Activated CD4-positive, alpha-beta T cell treated with anti-CD3 and anti-CD28 coated beads for 36 hours (primary cell): ENCODE measurements around the gene CCDC28B. TPM values are rescaled to one million over a fixed set of nuclear protein-coding genes. Genes with fewer than 3 reads are reported as not detected.

ENCODE experiments used
- ATAC-seq: fragments of 200-7000 bp; cut with Tn5 transposase; one replicate; pipeline ENCODE4 v1.10.0; 2021; ENCODE audit warnings: mild to moderate bottlenecking, moderate library complexity
- CTCF ChIA-PET: fragments of 350-600 bp; sonication (Branson Sonifier 250); formaldehyde crosslinking; loops from one replicate; lab custom pipeline; 2021; ENCODE audit warnings: antibody characterized with exemption; lab: Charles Lee
- POLR2A ChIA-PET: fragments of 350-600 bp; sonication (Branson Sonifier 250); formaldehyde crosslinking; loops from one replicate; lab custom pipeline; 2021; ENCODE audit warnings: antibody characterized with exemption, inconsistent platforms; lab: Charles Lee
- DNase-seq: peaks from one replicate; pipeline ENCODE4 v3.0.0-alpha.2; 2020
- H3K27ac Mint-ChIP-seq: one replicate; pipeline ENCODE4 v1.8.0; 2021; ENCODE audit warnings: mixed read lengths
- H3K27me3 Mint-ChIP-seq: one replicate; pipeline ENCODE4 v1.8.0; 2021; ENCODE audit warnings: mixed read lengths
- H3K36me3 Mint-ChIP-seq: one replicate; pipeline ENCODE4 v1.8.0; 2021; ENCODE audit warnings: low read depth, mixed read lengths
- H3K4me1 Mint-ChIP-seq: one replicate; pipeline ENCODE4 v1.8.0; 2021; ENCODE audit warnings: mixed read lengths
- H3K4me3 Mint-ChIP-seq: one replicate; pipeline ENCODE4 v1.8.0; 2021; ENCODE audit warnings: mild to moderate bottlenecking, moderate library complexity, mixed read lengths
- H3K9me3 Mint-ChIP-seq: one replicate; pipeline ENCODE4 v1.8.0; 2021; ENCODE audit warnings: low read depth, mixed read lengths
- intact Hi-C, 2 experiments: fragments of 100-400 bp; cut with DNase I in 1 of 2; cut with micrococcal nuclease in 1 of 2; formaldehyde crosslinking; loops; one replicate each; pipeline versions ENCODE4 v1.14.2 to v1.15.1; 2022 to 2024; cut with DNase I, micrococcal nuclease
- total RNA-seq, 2 experiments: library from RNA; stranded (reverse); gene quantifications; one replicate each; pipeline ENCODE4 v1.2.3, GENCODE V29; 2021

The CCDC28B gene
- total RNA-seq, 2 experiments from 2014 or later, result 13.0 to 19.3 TPM

GRCh38 chr1:32239337-32239736 lies 38.9 kb downstream of the CCDC28B start:
- H3K27me3 Mint-ChIP-seq, result no peaks in the 10 kb centered on the region
- H3K4me3 Mint-ChIP-seq, result peak overlapping the region; percentile 75
- no peak overlapping the region for H3K27ac Mint-ChIP-seq
- H3K9me3 Mint-ChIP-seq, result no peaks in the 10 kb centered on the region
- no peak for DNase-seq
- ATAC-seq, result no peak
- ChIA-PET POLR2A (interaction anchor here (0.6 to 2.3 kb wide), 3 partner anchors 12 to 57 kb away, joined by 4 to 9 read pairs (median 5); partner anchors contain the start of genes HDAC1 and LCK), CTCF (interaction anchor here (0.6 to 5.1 kb wide), 5 partner anchors 10 to 155 kb away, joined by 3 to 38 read pairs (median 4); partner anchors contain the start of genes FAM167B and LCK)
- intact Hi-C loops, result no loop called here
- H3K4me1 Mint-ChIP-seq, result peaks cover 19% of the 10 kb centered on the region
- peaks cover 2% of the 10 kb centered on the region for H3K36me3 Mint-ChIP-seq

GRCh38 chr1:32239790-32240139 lies 39.4 kb downstream of the CCDC28B start:
- H3K9me3 Mint-ChIP-seq, result no peaks in the 10 kb centered on the region
- H3K4me3 Mint-ChIP-seq, result peak overlapping the region; percentile 75
- peaks cover 19% of the 10 kb centered on the region for H3K4me1 Mint-ChIP-seq
- ATAC-seq (no peak), DNase-seq (no peak)
- peaks cover 2% of the 10 kb centered on the region for H3K36me3 Mint-ChIP-seq
- intact Hi-C loops, result no loop called here
- CTCF ChIA-PET, result interaction anchor here (0.6 to 5.1 kb wide), 7 partner anchors 10 to 285 kb away, joined by 3 to 38 read pairs (median 5); partner anchors contain the start of genes FAM167B and LCK
- POLR2A ChIA-PET, result interaction anchor here (2.1 to 2.3 kb wide), 2 partner anchors 11 to 52 kb away, joined by 5 to 9 read pairs; partner anchors contain the start of genes HDAC1 and LCK
- H3K27ac Mint-ChIP-seq, result peak overlapping the region; percentile 51
- H3K27me3 Mint-ChIP-seq, result no peaks in the 10 kb centered on the region

- ChIA-PET CTCF (interaction anchor here (0.6 to 5.1 kb wide), 13 partner anchors 9 to 284 kb away, joined by 3 to 38 read pairs (median 5); partner anchors contain the start of genes BSDC1, FAM167B, LCK and MARCKSL1), POLR2A (interaction anchor here (0.8 to 2.3 kb wide), 9 partner anchors 11 to 167 kb away, joined by 3 to 9 read pairs (median 4); partner anchors contain the start of genes BSDC1, HDAC1, LCK and MARCKSL1)
- H3K4me1 Mint-ChIP-seq, result peaks cover 19% of the 10 kb centered on the region
- H3K9me3 Mint-ChIP-seq, result no peaks in the 10 kb centered on the region
- DNase-seq (peak; percentile 74), ATAC-seq (peak; percentile 67)
- H3K4me3 Mint-ChIP-seq, result peak overlapping the region; percentile 75
- peak overlapping the region; percentile 51 for H3K27ac Mint-ChIP-seq
- intact Hi-C loops, result no loop called here
- peaks cover 2% of the 10 kb centered on the region for H3K36me3 Mint-ChIP-seq
- no peaks in the 10 kb centered on the region for H3K27me3 Mint-ChIP-seq
Observed at GRCh38 chr1:32240140-32240951, 40.0 kb downstream of the CCDC28B start.

GRCh38 chr1:32241001-32241763 lies 40.8 kb downstream of the CCDC28B start:
- no peaks in the 10 kb centered on the region for H3K9me3 Mint-ChIP-seq
- H3K4me1 Mint-ChIP-seq, result peaks cover 24% of the 10 kb centered on the region
- H3K27me3 Mint-ChIP-seq, result no peaks in the 10 kb centered on the region
- ChIA-PET POLR2A (interaction anchor here (0.8 to 2.3 kb wide), 9 partner anchors 10 to 168 kb away, joined by 3 to 9 read pairs (median 4); partner anchors contain the start of genes BSDC1, HDAC1, LCK and MARCKSL1), CTCF (interaction anchor here (0.6 to 5.1 kb wide), 13 partner anchors 8 to 283 kb away, joined by 3 to 38 read pairs (median 5); partner anchors contain the start of genes BSDC1, FAM167B, LCK and MARCKSL1)
- intact Hi-C loops, result loop anchor here in 1 of 2 experiments (1.0 kb wide), 1 partner anchor 8 kb away; no protein-coding TSS in a partner anchor
- peak overlapping the region; percentile 75 for H3K4me3 Mint-ChIP-seq
- peak overlapping the region; percentile 42 for H3K27ac Mint-ChIP-seq
- H3K36me3 Mint-ChIP-seq, result peaks cover under 1% of the 10 kb centered on the region
- ATAC-seq (peak; percentile 68), DNase-seq (peak; percentile 66)

GRCh38 chr1:32242341-32242851 lies 42.0 kb downstream of the CCDC28B start:
- ChIA-PET CTCF (interaction anchor here (0.6 to 5.1 kb wide), 8 partner anchors 7 to 454 kb away, joined by 3 to 38 read pairs (median 3); partner anchors contain the start of genes FAM167B and LCK), POLR2A (interaction anchor here (0.6 to 1.2 kb wide), 5 partner anchors 9 to 539 kb away, joined by 3 to 6 read pairs (median 3); partner anchors contain the start of gene LCK)
- H3K9me3 Mint-ChIP-seq, result no peaks in the 10 kb centered on the region
- no peak overlapping the region for H3K27ac Mint-ChIP-seq
- no peak overlapping the region for H3K4me3 Mint-ChIP-seq
- ATAC-seq (no peak), DNase-seq (no peak)
- peaks cover 30% of the 10 kb centered on the region for H3K4me1 Mint-ChIP-seq
- H3K27me3 Mint-ChIP-seq, result no peaks in the 10 kb centered on the region
- H3K36me3 Mint-ChIP-seq, result no peaks in the 10 kb centered on the region
- intact Hi-C loops, result no loop called here

- Mint-ChIP-seq H3K9me3 (no peaks in the 10 kb centered on the region), H3K4me1 (peaks cover 48% of the 10 kb centered on the region), H3K27me3 (no peaks in the 10 kb centered on the region), H3K36me3 (peaks cover 10% of the 10 kb centered on the region), H3K4me3 (peak within 1 kb of the TSS; percentile 22), H3K27ac (peak within 1 kb of the TSS; percentile 92)
- no peak for ATAC-seq
- ChIA-PET POLR2A (interaction anchor here (0.7 kb wide), 2 partner anchors 9 to 148 kb away, joined by 3 to 6 read pairs; no protein-coding TSS in a partner anchor), CTCF (interaction anchor here (0.5 to 5.9 kb wide), 7 partner anchors 7 to 148 kb away, joined by 3 to 45 read pairs (median 4); no protein-coding TSS in a partner anchor)
- DNase-seq, result no peak
- intact Hi-C loops, result loop anchor here in 1 of 2 experiments (5.0 kb wide), 1 partner anchor 75 kb away; no protein-coding TSS in a partner anchor
Observed at GRCh38 chr1:32246888-32247273, 46.5 kb downstream of the CCDC28B start, which contains the start of gene FAM167B. Gene FAM167B, plus strand, starts transcription at chr1:32247222. Its CDS starts 200 bp downstream, at chr1:32247422.

GRCh38 chr1:32247452-32247851 lies 47.1 kb downstream of the CCDC28B start:
- Mint-ChIP-seq H3K27me3 (no peaks in the 10 kb centered on the region), H3K36me3 (peaks cover 16% of the 10 kb centered on the region), H3K4me1 (peaks cover 43% of the 10 kb centered on the region), H3K27ac (peak overlapping the region; percentile 92), H3K9me3 (no peaks in the 10 kb centered on the region), H3K4me3 (no peak overlapping the region)
- DNase-seq, result no peak
- ChIA-PET CTCF (interaction anchor here (1.1 to 5.9 kb wide), 11 partner anchors 8 to 147 kb away, joined by 3 to 45 read pairs (median 6); no protein-coding TSS in a partner anchor), POLR2A (no interaction called here)
- ATAC-seq, result no peak
- intact Hi-C loops, result loop anchor here in 1 of 2 experiments (5.0 kb wide), 1 partner anchor 75 kb away; no protein-coding TSS in a partner anchor

- POLR2A ChIA-PET, result interaction anchor here (0.5 to 1.5 kb wide), 5 partner anchors 11 to 89 kb away, joined by 3 to 9 read pairs (median 5); partner anchors contain the start of gene IQCC
- Mint-ChIP-seq H3K36me3 (peaks cover 23% of the 10 kb centered on the region), H3K4me1 (peaks cover 44% of the 10 kb centered on the region), H3K9me3 (no peaks in the 10 kb centered on the region), H3K27ac (peak overlapping the region; percentile 100), H3K4me3 (peak overlapping the region; percentile 33), H3K27me3 (no peaks in the 10 kb centered on the region)
- intact Hi-C loops, result loop anchor here (1.0 to 5.0 kb wide), 4 partner anchors 26 to 74 kb away; partner anchors contain the start of genes EIF3I (in 1 of the 2) and TMEM234 (in 1 of the 2)
- ATAC-seq, result peak; percentile 11
- DNase-seq, result peak; percentile 91
- CTCF ChIA-PET, result interaction anchor here (0.6 to 5.9 kb wide), 29 partner anchors 9 to 273 kb away, joined by 3 to 45 read pairs (median 5); partner anchors contain the start of gene IQCC
Observed at GRCh38 chr1:32247983-32248889, 47.8 kb downstream of the CCDC28B start.
